B cell (primary cell): Measurements from ENCODE around the gene FAM236C. TPM values are rescaled to one million over a fixed set of nuclear protein-coding genes. Genes with fewer than 3 reads are reported as not detected.
"Not testable (repeated sequence)": the region's sequence is repeated elsewhere in the genome, so short reads cannot be mapped to it uniquely, and the experiment has no call there.

ENCODE experiments used
- ATAC-seq: fragments of 200-7000 bp; cut with Tn5 transposase; one replicate; pipeline ENCODE4 v1.10.0; 2021; ENCODE audit warnings: low read depth, mild to moderate bottlenecking, moderate number of reproducible peaks, moderate library complexity
- CTCF ChIA-PET: fragments of 350-600 bp; sonication (Branson Sonifier 250); formaldehyde crosslinking; loops from one replicate; lab custom pipeline; 2021; ENCODE audit warnings: antibody characterized with exemption, inconsistent platforms; lab: Charles Lee
- POLR2A ChIA-PET: fragments of 350-600 bp; sonication (Branson Sonifier 250); formaldehyde crosslinking; loops from one replicate; lab custom pipeline; 2021; ENCODE audit warnings: antibody characterized with exemption; lab: Charles Lee
- DNase-seq: peaks from one replicate; pipeline ENCODE4 v3.0.0; 2013
- H2AFZ ChIP-seq: 2 replicates; pipeline ENCODE4 v1.6.1; 2012; ENCODE audit warnings: mild to moderate bottlenecking, low read depth, low read length; ENCODE audit not compliant: insufficient read depth, poor library complexity, severe bottlenecking
- H3K27ac ChIP-seq, 2 donors: 1 replicate in 1 of 2; 2 replicates in 1 of 2; pipeline ENCODE4 v1.5.1; 2012 to 2013; ENCODE audit warnings: low read length in 2 of 2, mild to moderate bottlenecking in 2 of 2, moderate library complexity in 1 of 2
- H3K27me3 ChIP-seq, 4 experiments: fragments of 200-600 bp in 1 of 4; sonication (generic) in 1 of 4; replicated peaks in 1 of 4; 1 replicate in 2 of 4; 2 replicates in 2 of 4; pipeline versions ENCODE4 v1.6.1 to v1.7.0; 2013 to 2016; ENCODE audit warnings: low read length in 3 of 4, mild to moderate bottlenecking in 2 of 4, mixed read lengths in 1 of 4, moderate library complexity in 1 of 4; ENCODE audit not compliant: insufficient read depth in 4 of 4, control insufficient read depth in 3 of 4; ENCODE audit errors: control extremely low read depth in 1 of 4
- H3K36me3 ChIP-seq, 2 experiments: replicated peaks in 1 of 2; 1 replicate in 1 of 2; 2 replicates in 1 of 2; pipeline versions ENCODE4 v1.6.1 to v1.7.1; 2013; ENCODE audit warnings: low read length in 1 of 2; ENCODE audit not compliant: insufficient read depth in 2 of 2, control insufficient read depth in 1 of 2; ENCODE audit errors: control extremely low read depth in 1 of 2, extremely low read depth in 1 of 2
- H3K4me1 ChIP-seq, 2 donors: fragments of 200-600 bp in 1 of 2; sonication (generic) in 1 of 2; 1 replicate in 1 of 2; 2 replicates in 1 of 2; pipeline versions ENCODE4 v1.5.1 to v1.6.1; 2013 to 2017; ENCODE audit warnings: low read length in 2 of 2; ENCODE audit not compliant: control insufficient read depth in 2 of 2, insufficient read depth in 2 of 2
- H3K4me2 ChIP-seq: replicated peaks from 2 replicates; pipeline ENCODE3; 2012; ENCODE audit warnings: mild to moderate bottlenecking, low read depth, low read length; ENCODE audit not compliant: poor library complexity, severe bottlenecking
- H3K4me3 ChIP-seq, 5 experiments: fragments of 200-600 bp in 1 of 5; sonication (generic) in 1 of 5; 1 replicate in 3 of 5; 2 replicates in 2 of 5; pipeline versions ENCODE4 v1.5.1 to v1.7.0; 2011 to 2016; ENCODE audit warnings: low read length in 4 of 5, mild to moderate bottlenecking in 4 of 5, low read depth in 2 of 5, control low read depth in 1 of 5, moderate library complexity in 1 of 5; ENCODE audit not compliant: insufficient read depth in 1 of 5; ENCODE audit errors: control extremely low read depth in 1 of 5, extremely low read depth in 1 of 5
- H3K79me2 ChIP-seq: fragments of 200-600 bp; sonication (generic); one replicate; pipeline ENCODE4 v1.6.0; 2016; ENCODE audit warnings: low read length; ENCODE audit not compliant: control insufficient read depth, insufficient read depth
- H3K9ac ChIP-seq: fragments of 200-600 bp; sonication (generic); 2 replicates; pipeline ENCODE4 v1.6.1; 2017; ENCODE audit warnings: mild to moderate bottlenecking, low read length, moderate library complexity
- H3K9me3 ChIP-seq, 3 donors: one replicate each; pipeline versions ENCODE4 v1.6.1 to v1.7.1; 2013; ENCODE audit warnings: low read length in 2 of 3; ENCODE audit not compliant: control insufficient read depth in 2 of 3, insufficient read depth in 1 of 3; ENCODE audit errors: control extremely low read depth in 1 of 3
- H4K20me1 ChIP-seq: 2 replicates; pipeline ENCODE4 v1.6.0; 2012; ENCODE audit warnings: mild to moderate bottlenecking, low read length; ENCODE audit not compliant: insufficient read depth, control insufficient read depth, poor library complexity, severe bottlenecking
- H3K27ac Mint-ChIP-seq: one replicate; pipeline ENCODE4 v1.8.0; 2021; ENCODE audit warnings: mixed read lengths
- H3K27me3 Mint-ChIP-seq: one replicate; pipeline ENCODE4 v1.8.0; 2021; ENCODE audit warnings: mixed read lengths
- H3K4me1 Mint-ChIP-seq: one replicate; pipeline ENCODE4 v1.8.0; 2021; ENCODE audit warnings: mixed read lengths
- H3K4me3 Mint-ChIP-seq: one replicate; pipeline ENCODE4 v1.8.0; 2021; ENCODE audit warnings: mixed read lengths
- H3K9me3 Mint-ChIP-seq: one replicate; pipeline ENCODE4 v1.8.0; 2022; ENCODE audit warnings: mixed read lengths; ENCODE audit not compliant: insufficient read depth
- WGBS: methylation state at CpG from one replicate; pipeline ENCODE4 v1.1.5; 2013; ENCODE audit warnings: missing lambda C conversion rate; ENCODE audit not compliant: insufficient coverage; 5-methylcytosine and 5-hydroxymethylcytosine counted together
- intact Hi-C: fragments of 100-400 bp; cut with micrococcal nuclease; formaldehyde crosslinking; loops from one replicate; pipeline ENCODE4 v1.10.0; 2022
- polyA plus RNA-seq: library from polyadenylated mRNA; depleted of rRNA; stranded (reverse); fragments of >200 nt; gene quantifications from 2 replicates; pipeline ENCODE4 v1.2.3, GENCODE V29; 2012
- total RNA-seq, 2 donors: library from RNA; stranded (reverse); fragments of 120-200 nt in 1 of 2; gene quantifications; 1 replicate in 1 of 2; 2 replicates in 1 of 2; pipeline versions ENCODE4 v1.2.3 to v1.2.4, GENCODE V29; 2013 to 2022

Gene FAM236C
- total and polyA plus RNA-seq, 2 donors (not counting 1 experiment from before 2014, with no cell fraction given) = not detected

- H3K27me3 ChIP-seq, POLR2A ChIA-PET, H3K4me1 ChIP-seq, H3K4me2 ChIP-seq, H3K4me3 Mint-ChIP-seq, CTCF ChIA-PET, H3K27ac Mint-ChIP-seq, H3K27me3 Mint-ChIP-seq, ATAC-seq, H2AFZ ChIP-seq, H3K4me3 ChIP-seq, H3K9me3 ChIP-seq, H3K9ac ChIP-seq, DNase-seq, H3K4me1 Mint-ChIP-seq, H3K27ac ChIP-seq, H3K79me2 ChIP-seq, H4K20me1 ChIP-seq, H3K36me3 ChIP-seq, intact Hi-C loops, H3K9me3 Mint-ChIP-seq: not testable (repeated sequence)
- no CpG with 5 or more reads among the region's 6 CpGs for WGBS
Measured at GRCh38 chrX:72942272-72942671, 29.9 kb downstream of the FAM236C start.

GRCh38 chrX:72943035-72943818 is 30.8 kb downstream of the FAM236C start:
- H3K27me3 Mint-ChIP-seq, H3K9me3 Mint-ChIP-seq, H3K27me3 ChIP-seq, H3K9ac ChIP-seq, H3K9me3 ChIP-seq, H3K4me1 Mint-ChIP-seq, intact Hi-C loops, H4K20me1 ChIP-seq, DNase-seq, CTCF ChIA-PET, H3K79me2 ChIP-seq, H3K36me3 ChIP-seq, H2AFZ ChIP-seq, POLR2A ChIA-PET, H3K4me3 ChIP-seq, H3K27ac Mint-ChIP-seq, H3K4me1 ChIP-seq, H3K4me2 ChIP-seq, H3K4me3 Mint-ChIP-seq, H3K27ac ChIP-seq: not testable (repeated sequence)
- WGBS = no CpG with 5 or more reads among the region's 44 CpGs
- ATAC-seq = peak; percentile 74

- H3K27me3 ChIP-seq, intact Hi-C loops, POLR2A ChIA-PET, H3K79me2 ChIP-seq, H3K36me3 ChIP-seq, H3K9me3 Mint-ChIP-seq, H2AFZ ChIP-seq, H3K4me3 ChIP-seq, CTCF ChIA-PET, H3K4me1 Mint-ChIP-seq, H4K20me1 ChIP-seq, DNase-seq, H3K4me3 Mint-ChIP-seq, H3K4me2 ChIP-seq, H3K9me3 ChIP-seq, H3K27me3 Mint-ChIP-seq, H3K9ac ChIP-seq, H3K27ac Mint-ChIP-seq, H3K27ac ChIP-seq, H3K4me1 ChIP-seq: not testable (repeated sequence)
- WGBS = no CpG with 5 or more reads among the region's 15 CpGs
- peak; percentile 89 for ATAC-seq
Measured at GRCh38 chrX:72943819-72944169, 31.4 kb downstream of the FAM236C start, which contains the start of gene DMRTC1. Gene DMRTC1 (minus strand): TSS chrX:72943837. CDS start chrX:72875694, 68,143 bp downstream.

GRCh38 chrX:72959971-72960370 is 47.6 kb downstream of the FAM236C start:
- H3K27ac Mint-ChIP-seq, intact Hi-C loops, H3K4me3 Mint-ChIP-seq: not testable (repeated sequence)

More at GRCh38 chrX:72959971-72960370, 47.6 kb downstream of the FAM236C start:
- H3K4me2 ChIP-seq, H2AFZ ChIP-seq, H3K27me3 Mint-ChIP-seq, ATAC-seq, H3K9me3 Mint-ChIP-seq, H4K20me1 ChIP-seq, DNase-seq, H3K27ac ChIP-seq, H3K36me3 ChIP-seq, POLR2A ChIA-PET, H3K27me3 ChIP-seq, H3K79me2 ChIP-seq, H3K4me3 ChIP-seq, H3K4me1 ChIP-seq, H3K4me1 Mint-ChIP-seq, H3K9me3 ChIP-seq, CTCF ChIA-PET, H3K9ac ChIP-seq: not testable (repeated sequence)
- no CpG with 5 or more reads among the region's 9 CpGs for WGBS
